Activated naive CD4-positive, alpha-beta T cell treated with anti-CD3 and anti-CD28 coated beads, Interleukin-2, amount 50 U/mL, for 72 hours (primary cell): ENCODE measurements around the gene SEC16A. TPM values are rescaled to one million over a fixed set of nuclear protein-coding genes. Genes with fewer than 3 reads are reported as not detected.

Source experiments
- ATAC-seq, 2 donors: fragments of 150-1000 bp; cut with Tn5 transposase; 2 replicates each; pipeline ENCODE4 v1.10.0; 2021; ENCODE audit warnings: mild to moderate bottlenecking in 2 of 2, moderate library complexity in 2 of 2
- DNase-seq, 2 donors: peaks; one replicate each; pipeline ENCODE4 v3.0.0; 2021 to 2022; ENCODE audit warnings: low spot score in 2 of 2
- H3K27ac Mint-ChIP-seq, 2 donors: one replicate each; pipeline ENCODE4 v1.8.0; 2022; ENCODE audit warnings: mild to moderate bottlenecking in 2 of 2, mixed read lengths in 2 of 2
- H3K36me3 Mint-ChIP-seq, 2 donors: one replicate each; pipeline ENCODE4 v1.8.0; 2022; ENCODE audit warnings: mixed read lengths in 2 of 2
- H3K9me3 Mint-ChIP-seq, 2 donors: one replicate each; pipeline ENCODE4 v1.8.0; 2022; ENCODE audit warnings: mixed read lengths in 2 of 2
- total RNA-seq, 2 donors: library from RNA; stranded (reverse); gene quantifications; one replicate each; pipeline ENCODE4 v1.2.3, GENCODE V29; 2022

Gene SEC16A
- total RNA-seq, 2 donors from 2014 or later, result 56.6 to 79.5 TPM

DNA sequence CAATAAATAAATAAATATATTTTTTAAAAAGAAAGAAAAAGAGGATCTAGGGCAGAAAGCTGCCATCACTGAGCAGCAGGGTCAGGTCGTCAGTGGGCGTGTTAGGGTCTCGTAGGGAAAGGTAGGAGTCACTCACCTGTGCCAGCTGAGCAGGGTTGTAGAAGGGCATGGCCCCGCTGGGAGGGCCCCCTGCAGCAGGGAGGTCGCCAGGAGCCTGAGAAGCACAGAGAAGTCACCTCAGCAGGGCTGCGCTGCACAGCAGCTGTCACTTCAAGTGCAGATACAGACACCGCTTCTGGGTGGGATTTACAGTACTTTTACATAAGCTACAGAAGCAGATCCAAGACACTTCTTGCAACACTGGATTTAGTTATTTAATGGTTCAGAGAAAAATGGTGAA is 39.2 kb downstream of the SEC16A start:
- Mint-ChIP-seq H3K9me3 (no peaks in the 10 kb centered on the region), H3K36me3 (peaks cover 16% of the 10 kb centered on the region in 2 donors), H3K27ac (no peak overlapping the region)
- ATAC-seq, result no peak
- no peak for DNase-seq

DNA sequence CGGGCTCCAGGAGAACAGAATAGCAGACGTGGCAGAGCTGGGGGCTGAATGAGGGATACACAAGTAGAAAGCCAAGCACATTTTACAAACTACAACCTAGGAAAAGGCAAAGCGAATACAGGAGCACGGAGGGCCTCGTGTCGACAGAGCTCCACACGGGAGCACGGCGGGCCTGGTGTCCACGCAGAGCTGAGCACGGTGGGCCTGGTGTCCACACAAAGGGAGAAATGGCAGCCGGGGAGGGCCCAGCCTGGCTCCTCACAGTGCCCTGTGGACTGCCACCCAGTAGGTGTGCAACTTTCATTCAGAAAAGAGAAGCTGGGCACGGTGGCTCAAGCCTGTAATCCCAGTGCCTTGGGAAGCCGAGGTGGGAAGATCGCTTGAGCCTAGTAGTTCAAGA is 39.8 kb downstream of the SEC16A start:
- ATAC-seq, result no peak
- H3K27ac Mint-ChIP-seq, result peak overlapping the region in 1 of 2 donors; percentile 62

DNA sequence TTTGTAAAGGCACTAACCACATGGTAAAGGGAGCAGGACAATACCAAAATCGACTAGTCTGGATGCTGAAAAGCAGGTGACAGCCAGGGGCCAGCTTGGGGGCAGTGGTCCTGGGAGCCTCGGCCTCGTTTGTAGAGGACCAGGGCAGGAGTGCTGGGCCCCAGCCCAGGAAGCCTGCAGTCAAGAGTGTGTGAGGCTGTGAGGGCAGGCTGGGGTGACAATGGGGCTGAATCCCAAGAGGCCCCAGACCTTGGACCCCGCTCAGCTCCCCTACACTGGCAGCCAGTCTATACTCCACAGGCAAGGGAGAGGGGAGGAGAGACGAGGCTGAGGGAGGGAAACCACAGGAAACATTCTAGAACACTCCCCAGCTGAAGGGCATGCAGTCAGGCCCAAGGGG is 40.6 kb downstream of the SEC16A start:
- peak overlapping the region in 1 of 2 donors; percentile 62 for H3K27ac Mint-ChIP-seq

More for the DNA sequence above, 39.8 kb downstream of the SEC16A start:
- Mint-ChIP-seq H3K36me3 (peaks cover 16% of the 10 kb centered on the region in 2 donors), H3K9me3 (no peaks in the 10 kb centered on the region)
- DNase-seq, result no peak

DNA sequence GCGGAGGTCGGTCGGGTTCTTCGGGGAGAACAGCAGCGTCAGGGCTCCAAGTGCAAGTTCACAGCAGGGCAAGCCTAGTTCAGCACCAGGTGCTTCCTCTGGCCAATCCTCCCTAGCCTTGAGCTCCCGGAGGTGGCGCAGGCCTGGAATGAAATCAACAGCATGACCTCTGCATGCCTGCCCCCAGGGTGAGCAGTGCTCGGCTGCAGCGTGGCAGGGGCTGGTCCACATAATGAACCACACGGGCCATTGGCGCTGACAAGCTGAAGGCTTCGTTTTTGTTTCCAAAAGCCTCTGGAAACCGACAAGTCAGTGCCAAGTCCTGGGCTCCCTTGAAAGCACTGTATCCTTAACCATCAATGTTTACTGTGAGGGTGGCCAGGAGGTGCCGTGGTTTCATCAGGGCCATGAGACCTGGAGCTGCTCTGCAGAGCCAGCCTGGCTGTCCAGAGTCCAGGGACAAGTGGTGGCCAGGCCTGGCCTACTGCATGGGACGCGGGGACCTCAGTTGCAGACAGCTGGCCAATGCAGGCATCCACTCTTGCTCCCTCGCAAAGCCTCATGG is 41.1 kb downstream of the SEC16A start:
- H3K36me3 Mint-ChIP-seq, result peaks cover 10 to 13% of the 10 kb centered on the region in 2 donors
- ATAC-seq (no peak), DNase-seq (no peak)
- no peak overlapping the region for H3K27ac Mint-ChIP-seq
- no peaks in the 10 kb centered on the region for H3K9me3 Mint-ChIP-seq

More for the DNA sequence above, 40.6 kb downstream of the SEC16A start:
- H3K9me3 Mint-ChIP-seq, result no peaks in the 10 kb centered on the region
- ATAC-seq (no peak), DNase-seq (no peak)
- peaks cover 12 to 16% of the 10 kb centered on the region in 2 donors for H3K36me3 Mint-ChIP-seq

DNA sequence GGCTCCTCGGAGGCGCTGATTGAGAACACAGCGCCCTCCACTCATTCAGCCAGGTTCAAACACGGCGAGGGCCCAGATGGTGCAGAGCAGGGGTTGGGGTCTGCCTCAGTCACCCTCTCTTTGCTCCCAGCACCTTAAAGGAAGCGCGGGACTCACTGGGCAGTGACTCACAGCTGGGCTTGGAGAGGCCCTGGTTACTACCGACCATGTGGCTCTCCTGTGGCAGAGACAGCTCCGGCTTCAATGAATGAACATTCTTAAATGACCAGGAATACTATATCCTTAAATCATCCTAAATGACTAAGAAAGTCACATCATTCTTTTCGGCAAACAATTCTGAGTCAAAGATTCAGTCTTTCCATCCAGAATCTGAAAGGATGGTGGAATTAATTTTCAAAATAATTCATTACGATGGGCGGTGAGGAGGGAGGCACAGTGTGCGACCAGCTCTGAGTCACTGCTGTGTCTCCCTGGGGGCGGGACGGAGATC is 41.6 kb downstream of the SEC16A start:
- peak overlapping the region in 1 of 2 donors; percentile 32 for H3K27ac Mint-ChIP-seq
- no peak for DNase-seq
- peaks cover 8 to 10% of the 10 kb centered on the region in 2 donors for H3K36me3 Mint-ChIP-seq

DNA sequence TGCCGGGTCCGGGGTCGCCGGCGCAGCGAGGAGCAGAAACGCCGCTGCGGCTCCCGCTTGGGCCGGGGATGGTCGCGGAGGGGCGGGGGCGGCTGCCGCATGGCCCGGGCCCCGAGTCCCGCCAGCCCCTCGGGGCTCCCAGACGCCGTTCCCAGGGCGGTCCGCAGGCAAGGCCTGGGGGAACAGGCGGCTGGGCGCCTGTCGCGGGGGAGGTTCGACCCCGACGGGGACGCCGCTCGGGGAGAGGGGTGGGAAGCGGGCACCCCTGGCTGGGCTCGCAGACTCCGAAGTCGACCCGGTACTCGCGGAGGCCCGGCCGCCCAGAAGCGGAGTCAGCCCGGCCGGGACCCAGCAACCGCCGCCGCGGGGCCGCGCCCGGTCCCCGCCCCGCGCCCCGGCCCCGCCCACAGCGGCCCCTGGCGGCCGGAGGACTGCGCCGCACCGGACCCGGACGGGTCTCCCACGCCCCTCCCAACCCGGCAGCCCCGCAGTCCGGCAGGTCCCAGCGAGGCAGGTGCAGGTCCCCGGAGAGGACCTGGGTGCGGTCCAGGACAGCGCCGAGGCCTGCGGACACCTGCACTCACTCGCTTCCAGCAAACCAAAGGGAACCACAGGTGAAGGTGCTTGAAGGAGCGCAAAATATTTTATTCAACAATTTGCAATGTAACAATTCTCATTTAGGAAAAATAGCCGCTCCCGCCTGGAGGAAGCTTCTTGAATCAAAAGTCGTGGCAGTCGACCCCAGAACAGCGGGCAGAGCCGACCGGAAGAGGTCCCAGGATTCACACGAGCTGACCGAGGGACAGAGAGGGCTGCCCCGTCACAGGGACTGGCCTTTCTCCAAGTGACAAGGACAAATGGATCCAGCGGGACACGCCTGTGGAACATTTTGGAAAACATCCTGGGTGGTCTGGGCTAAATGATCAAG is 43.1 kb downstream of the SEC16A start, which contains the start of gene INPP5E:
Gene INPP5E (minus strand): TSS at position 365 of the 928 bp plus-strand sequence. CDS start 426 bp downstream, outside the sequence.
- peak; percentile 82 to 87 for ATAC-seq
- peak within 1 kb of the TSS in 1 of 2 donors; percentile 83 for H3K27ac Mint-ChIP-seq
- no peaks in the 10 kb centered on the region for H3K9me3 Mint-ChIP-seq
- DNase-seq, result peak; percentile 82 to 98
- H3K36me3 Mint-ChIP-seq, result peaks cover 8 to 10% of the 10 kb centered on the region in 2 donors

More for the DNA sequence above, 41.6 kb downstream of the SEC16A start:
- no peak for ATAC-seq
- no peaks in the 10 kb centered on the region for H3K9me3 Mint-ChIP-seq

DNA sequence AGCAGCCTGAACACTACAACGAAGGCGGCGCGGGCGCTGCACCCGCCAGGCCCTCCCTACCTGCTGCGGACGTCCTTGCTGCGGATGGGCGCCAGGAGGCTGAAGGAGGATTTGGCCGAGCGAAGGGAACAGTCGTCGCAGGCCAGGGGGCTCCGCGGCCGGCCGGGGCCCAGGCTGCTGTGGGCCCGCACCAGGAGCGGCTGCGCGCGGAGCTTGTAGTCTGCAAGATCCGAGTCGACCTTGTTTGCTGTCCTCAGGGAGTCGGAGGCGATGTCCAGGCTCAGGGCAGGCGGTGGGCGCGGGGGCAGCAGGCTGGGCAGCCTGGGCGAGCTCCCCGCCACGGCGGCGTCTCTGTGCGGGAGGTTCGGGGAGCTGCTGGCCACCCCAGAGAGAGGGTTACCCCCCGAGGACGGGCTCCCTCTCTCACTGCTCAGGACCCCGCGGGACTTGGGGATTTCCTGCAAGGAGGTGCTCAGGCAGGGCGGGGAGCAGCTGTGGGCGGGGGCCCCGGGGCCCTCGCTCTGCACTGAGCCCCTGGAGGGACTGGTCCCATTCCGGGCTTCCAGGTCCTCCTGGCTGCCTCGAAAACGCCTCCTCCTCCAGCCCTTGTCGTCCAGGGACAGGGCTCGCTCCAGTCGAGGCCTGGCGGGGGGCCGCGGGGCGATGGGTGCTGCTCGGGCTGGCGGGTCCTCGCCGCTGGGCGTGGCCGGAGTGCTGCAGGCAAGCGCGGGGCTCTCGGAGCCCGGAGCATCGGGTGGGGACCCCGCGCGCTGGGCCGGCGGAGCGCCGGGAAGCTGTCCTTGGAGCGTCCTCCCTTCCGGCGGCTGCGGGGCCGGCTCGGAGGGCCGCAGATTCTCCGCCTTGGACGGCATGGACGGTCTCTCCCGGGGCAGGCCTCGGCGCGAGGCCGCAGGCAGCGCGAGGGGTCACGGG is 44.0 kb downstream of the SEC16A start:
- Mint-ChIP-seq H3K36me3 (peaks cover 3% of the 10 kb centered on the region in 2 donors), H3K27ac (peak overlapping the region; percentile 83 to 92), H3K9me3 (no peaks in the 10 kb centered on the region)
- DNase-seq (peak; percentile 65 to 67), ATAC-seq (peak; percentile 71 to 74)

DNA sequence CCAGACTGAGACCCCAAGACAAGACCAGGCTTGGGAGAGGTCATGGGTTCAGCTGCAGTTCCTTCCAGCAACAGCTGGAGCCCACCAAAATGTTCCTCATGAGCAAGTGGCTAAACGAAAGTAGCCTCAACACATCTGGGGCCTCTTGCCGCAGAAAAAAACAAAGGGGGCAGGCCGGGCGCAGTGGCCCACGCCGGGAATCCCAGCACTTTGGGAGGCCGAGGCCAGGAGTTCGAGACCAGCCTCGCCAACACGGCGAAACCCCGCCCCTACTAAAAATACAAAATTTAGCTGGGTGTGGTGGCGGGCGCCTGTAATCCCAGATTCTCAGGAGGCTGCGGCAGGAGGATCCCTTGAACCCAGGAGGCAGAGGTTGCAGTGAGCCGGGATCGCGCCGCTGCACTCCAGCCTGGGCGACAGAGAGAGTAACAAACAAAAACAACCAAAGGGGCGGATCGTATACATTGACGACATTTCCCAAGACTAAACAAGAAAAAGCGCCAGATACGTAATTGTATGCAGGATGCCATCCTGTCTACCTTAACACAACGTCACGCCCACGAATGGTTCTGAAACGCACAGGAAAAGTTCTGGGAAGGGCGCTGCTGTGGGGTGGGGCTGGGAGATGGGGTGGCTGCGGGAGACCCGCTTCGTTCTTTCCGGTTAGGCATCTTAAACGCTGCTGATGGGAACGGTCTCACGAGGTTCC is 44.8 kb downstream of the SEC16A start:
- Mint-ChIP-seq H3K27ac (peak overlapping the region; percentile 83 to 92), H3K9me3 (no peaks in the 10 kb centered on the region), H3K36me3 (no peaks in the 10 kb centered on the region)
- no peak for DNase-seq
- ATAC-seq, result no peak

DNA sequence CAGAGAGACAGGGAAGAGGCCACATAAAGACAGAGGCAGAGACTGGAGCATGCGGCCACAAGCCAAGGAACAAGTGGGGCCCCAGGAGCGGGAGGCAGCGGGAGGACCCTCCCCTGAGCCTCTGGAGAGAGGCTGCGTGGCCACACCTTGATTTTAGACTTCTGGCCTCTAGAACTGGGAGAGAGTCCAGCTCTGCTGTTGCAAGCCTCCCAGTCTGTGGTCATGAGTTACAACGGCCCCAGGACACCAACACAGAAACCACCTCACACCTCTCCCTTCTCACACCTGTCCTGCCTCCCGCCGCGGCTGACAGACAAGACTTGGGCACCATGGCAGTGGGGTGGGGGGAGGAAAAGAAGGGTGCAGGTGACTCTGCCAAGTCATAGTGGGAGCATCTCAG is 45.4 kb downstream of the SEC16A start:
- Mint-ChIP-seq H3K27ac (peak overlapping the region; percentile 83 to 86), H3K9me3 (no peaks in the 10 kb centered on the region), H3K36me3 (no peaks in the 10 kb centered on the region)
- ATAC-seq (no peak), DNase-seq (no peak)

DNA sequence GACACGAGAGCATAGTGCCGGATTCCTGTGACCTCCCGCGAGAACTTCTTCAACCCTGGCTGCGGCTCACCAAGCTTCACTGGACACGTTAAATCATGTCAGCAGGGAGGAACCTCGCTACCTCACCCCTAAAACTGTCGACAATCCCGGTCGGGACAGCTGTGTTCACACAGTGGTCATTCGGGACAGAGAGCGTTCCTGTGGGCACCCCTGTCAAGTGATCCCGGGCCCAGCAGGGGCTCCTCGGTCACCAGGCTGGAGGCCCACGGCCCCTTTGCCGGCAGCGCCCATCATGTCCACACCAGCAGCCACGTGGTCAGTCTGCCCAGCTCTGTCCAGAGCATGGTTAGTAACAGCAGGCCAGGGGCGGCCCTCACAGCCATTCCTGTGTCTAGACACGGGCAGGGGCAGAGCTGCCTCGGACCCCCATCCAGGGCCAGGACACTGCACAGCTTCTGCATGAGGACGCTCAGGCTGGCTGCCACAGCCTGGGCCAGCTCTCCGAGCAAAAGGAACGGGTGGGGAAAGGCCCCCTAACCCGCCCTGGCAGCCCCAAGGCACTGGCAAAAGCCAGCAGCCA is 46.7 kb downstream of the SEC16A start:
- DNase-seq (no peak), ATAC-seq (no peak)
- Mint-ChIP-seq H3K36me3 (no peaks in the 10 kb centered on the region), H3K9me3 (no peaks in the 10 kb centered on the region), H3K27ac (no peak overlapping the region)

DNA sequence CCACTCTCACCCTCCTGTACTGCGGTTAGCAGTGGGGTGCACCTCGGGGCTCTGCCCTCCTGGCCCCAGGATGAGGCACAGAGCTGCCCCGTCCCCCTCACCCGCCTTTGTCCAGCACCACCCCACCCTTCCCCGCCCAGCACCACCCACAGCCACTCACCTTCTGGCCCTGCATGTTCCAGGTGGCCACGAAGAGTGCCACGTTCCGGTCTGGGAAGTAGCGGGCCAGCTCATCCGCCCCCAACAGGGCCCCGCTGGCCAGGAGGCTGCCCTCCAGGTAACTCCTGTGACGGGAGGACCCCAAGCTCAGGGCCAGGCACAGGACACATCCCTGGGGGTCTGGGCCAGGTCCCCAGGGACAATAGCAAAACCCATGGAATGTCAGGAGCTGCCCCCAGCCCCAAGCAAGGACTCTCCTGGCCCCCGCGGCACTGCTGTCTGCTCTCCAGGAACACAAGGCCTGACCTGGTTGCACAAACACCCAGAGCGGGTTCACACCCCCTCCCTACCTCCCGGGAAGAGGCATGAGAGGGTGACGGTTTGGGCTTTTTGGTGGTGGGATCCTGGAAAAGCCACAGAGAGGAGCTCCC is 48.2 kb downstream of the SEC16A start:
- no peak for ATAC-seq
- H3K9me3 Mint-ChIP-seq, result no peaks in the 10 kb centered on the region
- no peaks in the 10 kb centered on the region for H3K36me3 Mint-ChIP-seq
- no peak overlapping the region for H3K27ac Mint-ChIP-seq
- DNase-seq, result no peak

DNA sequence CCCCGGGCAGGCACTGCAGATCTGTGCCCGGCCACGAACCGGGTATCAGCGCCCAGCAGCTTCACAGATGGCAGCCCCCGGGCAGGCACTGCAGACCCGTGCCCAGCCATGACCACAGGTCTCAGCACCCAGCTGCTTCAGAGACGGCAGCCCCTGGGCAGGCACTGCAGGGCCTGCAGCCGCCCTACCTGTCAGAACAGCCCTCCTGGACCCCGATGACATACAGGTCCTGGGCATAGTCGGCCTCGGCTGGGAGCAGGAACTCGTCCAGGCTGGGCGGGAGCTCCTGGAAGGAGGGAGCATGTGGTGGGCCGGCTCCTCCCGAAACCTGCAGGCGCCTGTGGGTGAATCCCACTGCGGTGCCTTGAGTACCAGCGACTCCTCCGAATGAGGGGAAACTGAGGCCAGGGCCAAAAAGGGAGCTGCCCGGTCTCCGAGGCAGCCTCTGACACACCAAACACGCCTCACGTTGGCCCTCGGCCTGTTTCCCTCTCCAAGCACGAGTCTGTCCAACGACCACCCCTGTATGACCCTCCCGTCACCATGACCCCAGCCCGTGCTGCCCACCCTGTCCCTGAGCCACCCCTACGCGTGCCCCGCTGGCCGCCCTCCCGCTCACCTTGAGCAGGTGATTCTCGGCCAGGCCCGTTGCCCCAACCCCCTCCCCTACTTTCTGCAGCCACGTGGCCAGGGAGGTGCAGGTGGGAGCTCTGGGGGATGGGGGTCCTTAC is 48.8 kb downstream of the SEC16A start:
- ATAC-seq (no peak), DNase-seq (no peak)
- H3K9me3 Mint-ChIP-seq, result no peaks in the 10 kb centered on the region
- H3K36me3 Mint-ChIP-seq, result no peaks in the 10 kb centered on the region
- no peak overlapping the region for H3K27ac Mint-ChIP-seq

DNA sequence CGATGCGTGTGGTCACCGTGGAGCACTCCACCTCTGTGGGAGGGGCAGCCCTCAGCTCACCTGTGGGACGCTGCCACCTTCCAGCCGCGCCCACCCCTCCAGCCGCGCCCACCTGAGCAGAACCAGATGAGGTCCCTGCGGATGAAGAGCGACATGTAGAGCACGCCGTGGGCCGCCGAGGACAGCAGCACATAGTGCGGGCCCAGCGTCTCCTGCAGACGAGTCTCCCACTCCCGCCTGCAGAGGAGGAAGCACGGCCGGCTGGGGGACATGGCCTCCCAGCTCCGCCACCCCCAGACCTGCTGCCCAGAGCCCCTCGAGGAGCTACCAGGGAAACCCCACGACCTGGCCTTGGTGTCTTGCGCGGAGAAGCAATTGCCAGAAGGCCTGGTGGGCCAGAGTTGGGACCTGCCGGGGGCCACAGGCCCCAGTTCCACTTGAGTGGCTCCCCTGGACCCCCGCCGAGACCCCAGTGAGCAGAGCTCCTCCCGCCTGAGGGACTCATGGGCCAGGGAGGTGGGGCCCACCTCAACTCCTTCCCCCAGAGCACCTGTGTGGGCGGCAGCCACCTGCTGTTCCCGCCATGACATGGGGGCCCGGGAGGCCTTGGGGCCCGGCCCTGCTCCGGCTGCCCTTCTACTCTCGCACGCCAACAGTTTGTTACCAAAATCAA is 49.7 kb downstream of the SEC16A start:
- H3K9me3 Mint-ChIP-seq, result no peaks in the 10 kb centered on the region
- H3K36me3 Mint-ChIP-seq, result no peaks in the 10 kb centered on the region
- ATAC-seq (no peak), DNase-seq (no peak)
- H3K27ac Mint-ChIP-seq, result no peak overlapping the region

DNA sequence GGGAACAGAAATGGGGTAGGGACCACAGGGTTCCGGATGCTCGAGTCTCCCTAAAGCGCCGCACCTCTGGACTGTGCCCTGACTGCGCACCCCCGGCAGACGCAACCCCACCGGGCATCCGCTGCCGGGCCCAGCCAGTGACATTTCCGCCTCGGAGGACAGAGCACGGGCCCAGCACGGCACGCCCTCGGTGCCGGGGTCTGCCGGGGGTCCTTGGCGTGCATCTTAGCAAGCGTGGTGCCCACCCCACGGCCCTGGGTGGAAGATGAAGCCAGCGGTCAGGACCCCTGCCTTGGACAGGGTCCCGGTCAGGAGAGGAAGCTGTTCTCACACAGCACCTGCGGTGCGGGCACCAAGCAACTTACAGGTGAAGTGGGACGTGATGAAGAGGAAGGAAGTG is 50.2 kb downstream of the SEC16A start:
- Mint-ChIP-seq H3K36me3 (no peaks in the 10 kb centered on the region), H3K9me3 (no peaks in the 10 kb centered on the region), H3K27ac (no peak overlapping the region)
- ATAC-seq (no peak), DNase-seq (no peak)
